Hematopoietic multipotent progenitor cell treated with erythropoietin and hydrocortisone succinate and interleukin-3 and kit ligand, for 6 days (in vitro differentiated cells): ENCODE results near the gene RBFOX1.

Experiments
- DNase-seq: peaks from one replicate; pipeline ENCODE4 v3.0.0-alpha.2; 2015

RBFOX1 gene

GRCh38 chr16:7534749-7535148, 202.1 kb downstream of the RBFOX1 start:
- DNase-seq = no peak

- no peak for DNase-seq
Observed at GRCh38 chr16:7541026-7541425, 208.4 kb downstream of the RBFOX1 start.

- no peak for DNase-seq
Observed at GRCh38 chr16:7545251-7545650, 212.6 kb downstream of the RBFOX1 start.

- no peak for DNase-seq
Observed at GRCh38 chr16:7546948-7547347, 214.3 kb downstream of the RBFOX1 start.

GRCh38 chr16:7547736-7548135, 215.1 kb downstream of the RBFOX1 start:
- no peak for DNase-seq

- no peak for DNase-seq
Observed at GRCh38 chr16:7548796-7549318, 216.2 kb downstream of the RBFOX1 start.

GRCh38 chr16:7550096-7550495, 217.5 kb downstream of the RBFOX1 start:
- no peak for DNase-seq

- DNase-seq = no peak
Observed at GRCh38 chr16:7555459-7555858, 222.8 kb downstream of the RBFOX1 start.

GRCh38 chr16:7561908-7562405, 229.3 kb downstream of the RBFOX1 start:
- no peak for DNase-seq

GRCh38 chr16:7566360-7566759, 233.7 kb downstream of the RBFOX1 start:
- no peak for DNase-seq

GRCh38 chr16:7571366-7571765, 238.7 kb downstream of the RBFOX1 start:
- no peak for DNase-seq

GRCh38 chr16:7577588-7577987, 244.9 kb downstream of the RBFOX1 start:
- no peak for DNase-seq

- DNase-seq = no peak
Observed at GRCh38 chr16:7579454-7579853, 246.8 kb downstream of the RBFOX1 start.

GRCh38 chr16:7581175-7581574, 248.5 kb downstream of the RBFOX1 start:
- no peak for DNase-seq

- DNase-seq = no peak
Observed at GRCh38 chr16:7583396-7583795, 250.8 kb downstream of the RBFOX1 start.

GRCh38 chr16:7584561-7584960, 251.9 kb downstream of the RBFOX1 start:
- DNase-seq = no peak

GRCh38 chr16:7585705-7586104, 253.1 kb downstream of the RBFOX1 start:
- DNase-seq = no peak

- DNase-seq = no peak
Observed at GRCh38 chr16:7590934-7591333, 258.3 kb downstream of the RBFOX1 start.

GRCh38 chr16:7596308-7596707, 263.7 kb downstream of the RBFOX1 start:
- DNase-seq = no peak

- no peak for DNase-seq
Observed at GRCh38 chr16:7597677-7598076, 265.0 kb downstream of the RBFOX1 start.

- DNase-seq = no peak
Observed at GRCh38 chr16:7601100-7601499, 268.5 kb downstream of the RBFOX1 start.

GRCh38 chr16:7602291-7602950, 269.8 kb downstream of the RBFOX1 start:
- no peak for DNase-seq

GRCh38 chr16:7605812-7606211, 273.2 kb downstream of the RBFOX1 start:
- DNase-seq = no peak

- no peak for DNase-seq
Observed at GRCh38 chr16:7612671-7613070, 280.0 kb downstream of the RBFOX1 start.

GRCh38 chr16:7613518-7613917, 280.9 kb downstream of the RBFOX1 start:
- no peak for DNase-seq
